GM18951 (cell line): ENCODE measurements around the gene ARHGEF28.

Experiments used
- POLR2A ChIP-seq: IDR thresholded peaks from 4 replicates; pipeline ENCODE4 v1.6.1; 2011; ENCODE audit warnings: mild to moderate bottlenecking; ENCODE audit not compliant: insufficient read length, insufficient read depth; ENCODE audit errors: extremely low read depth
- in situ Hi-C: fragments of 300-500 bp; cut with MboI; formaldehyde crosslinking; loops from one replicate; pipeline ENCODE4 v1.12.0; 2022; ENCODE audit warnings: low sequenced_read_pairs, mixed read lengths, inconsistent platforms; ENCODE audit not compliant: unreplicated experiment

The ARHGEF28 gene

GRCh38 chr5:73780302-73781080 lies 154.5 kb downstream of the ARHGEF28 start:
- in situ Hi-C loops: no loop called here
- no peak for TF ChIP-seq POLR2A

DNA sequence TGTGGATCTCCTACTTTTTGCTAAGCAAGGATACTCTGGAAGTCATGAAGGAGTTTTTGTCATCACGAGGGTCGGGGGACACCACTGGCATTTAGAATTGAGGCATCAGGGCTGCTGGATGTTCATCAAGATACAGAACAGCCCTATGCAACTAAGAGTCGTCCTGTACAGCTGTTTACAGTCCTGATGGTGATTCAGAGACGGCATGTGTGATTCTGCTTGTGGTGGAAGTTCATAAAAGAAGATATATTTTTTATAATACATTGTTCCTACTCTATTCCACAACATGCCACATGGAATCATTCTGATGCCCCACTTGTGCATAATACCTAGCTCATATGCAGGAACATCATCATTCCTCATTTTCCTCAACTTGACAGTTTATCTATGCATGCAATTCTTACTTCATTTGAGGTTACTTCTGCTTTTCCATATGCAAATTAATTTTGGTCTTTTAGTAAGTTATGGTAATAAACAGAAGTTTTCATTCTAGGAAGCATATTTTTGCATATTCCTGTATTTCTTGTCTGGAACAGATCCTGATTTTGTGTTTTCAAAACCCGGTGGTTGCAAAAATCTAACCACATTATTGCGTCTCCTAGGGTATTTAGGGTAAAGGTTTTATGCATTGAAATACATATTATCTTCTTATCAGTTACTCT lies 155.2 kb downstream of the ARHGEF28 start:
- in situ Hi-C loops: no loop called here
- TF ChIP-seq POLR2A: no peak

GRCh38 chr5:73783828-73784227 lies 157.8 kb downstream of the ARHGEF28 start:
- in situ Hi-C loops: no loop called here
- no peak for TF ChIP-seq POLR2A

- in situ Hi-C loops: no loop called here
- no peak for TF ChIP-seq POLR2A
These were observed 160.2 kb downstream of the ARHGEF28 start for GRCh38 chr5:73786043-73786831.

DNA sequence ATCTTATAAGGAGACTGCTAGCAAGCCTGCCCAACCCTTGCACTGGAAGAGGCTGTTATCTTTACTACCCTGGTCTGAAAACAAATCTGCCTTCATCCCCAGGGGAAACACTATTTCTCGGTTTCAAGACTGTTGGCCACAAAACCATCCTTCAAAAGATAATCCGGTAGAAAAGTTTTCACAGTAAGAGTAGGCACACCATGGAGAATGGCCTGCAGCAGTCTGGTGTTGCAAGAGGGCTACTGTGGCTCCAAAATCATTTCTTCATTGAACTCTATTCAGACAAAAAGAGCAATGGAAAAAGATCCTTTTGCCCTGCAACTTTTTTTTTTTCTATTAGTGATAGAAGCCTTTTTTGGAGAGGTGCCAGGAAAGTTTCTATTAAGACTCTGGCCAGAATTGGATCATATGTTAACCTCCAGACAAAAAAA lies 163.9 kb downstream of the ARHGEF28 start:
- in situ Hi-C loops: loop anchor here (5.0 kb wide), 1 partner anchor 198 kb away; no protein-coding TSS in a partner anchor
- no peak for TF ChIP-seq POLR2A

DNA sequence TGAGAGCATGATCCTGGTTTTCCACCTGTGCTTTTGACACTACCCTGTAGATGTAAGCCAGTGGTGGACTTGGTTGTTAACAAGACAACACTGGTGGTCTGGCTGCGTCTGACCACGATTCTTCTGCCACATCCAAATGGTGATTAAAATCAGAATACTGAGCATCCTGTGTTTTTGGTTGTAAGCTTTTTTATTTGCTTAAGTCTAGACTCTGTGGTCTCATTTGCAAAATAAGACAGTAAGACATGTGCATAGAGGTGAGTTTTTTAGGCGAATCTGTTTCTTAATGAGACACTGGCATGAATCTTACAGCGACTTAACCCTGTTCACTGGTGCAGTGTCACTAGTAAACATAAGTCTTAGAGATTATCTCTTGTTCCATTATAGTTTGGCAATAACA lies 165.4 kb downstream of the ARHGEF28 start:
- TF ChIP-seq POLR2A: no peak
- in situ Hi-C loops: loop anchor here (5.0 kb wide), 1 partner anchor 199 kb away; no protein-coding TSS in a partner anchor

- TF ChIP-seq POLR2A: no peak
- in situ Hi-C loops: loop anchor here (5.0 kb wide), 1 partner anchor 201 kb away; no protein-coding TSS in a partner anchor
These were observed 166.8 kb downstream of the ARHGEF28 start for GRCh38 chr5:73792687-73793320.

GRCh38 chr5:73793911-73794310 lies 167.9 kb downstream of the ARHGEF28 start:
- in situ Hi-C loops: loop anchor here (5.0 kb wide), 1 partner anchor 202 kb away; no protein-coding TSS in a partner anchor
- no peak for TF ChIP-seq POLR2A

DNA sequence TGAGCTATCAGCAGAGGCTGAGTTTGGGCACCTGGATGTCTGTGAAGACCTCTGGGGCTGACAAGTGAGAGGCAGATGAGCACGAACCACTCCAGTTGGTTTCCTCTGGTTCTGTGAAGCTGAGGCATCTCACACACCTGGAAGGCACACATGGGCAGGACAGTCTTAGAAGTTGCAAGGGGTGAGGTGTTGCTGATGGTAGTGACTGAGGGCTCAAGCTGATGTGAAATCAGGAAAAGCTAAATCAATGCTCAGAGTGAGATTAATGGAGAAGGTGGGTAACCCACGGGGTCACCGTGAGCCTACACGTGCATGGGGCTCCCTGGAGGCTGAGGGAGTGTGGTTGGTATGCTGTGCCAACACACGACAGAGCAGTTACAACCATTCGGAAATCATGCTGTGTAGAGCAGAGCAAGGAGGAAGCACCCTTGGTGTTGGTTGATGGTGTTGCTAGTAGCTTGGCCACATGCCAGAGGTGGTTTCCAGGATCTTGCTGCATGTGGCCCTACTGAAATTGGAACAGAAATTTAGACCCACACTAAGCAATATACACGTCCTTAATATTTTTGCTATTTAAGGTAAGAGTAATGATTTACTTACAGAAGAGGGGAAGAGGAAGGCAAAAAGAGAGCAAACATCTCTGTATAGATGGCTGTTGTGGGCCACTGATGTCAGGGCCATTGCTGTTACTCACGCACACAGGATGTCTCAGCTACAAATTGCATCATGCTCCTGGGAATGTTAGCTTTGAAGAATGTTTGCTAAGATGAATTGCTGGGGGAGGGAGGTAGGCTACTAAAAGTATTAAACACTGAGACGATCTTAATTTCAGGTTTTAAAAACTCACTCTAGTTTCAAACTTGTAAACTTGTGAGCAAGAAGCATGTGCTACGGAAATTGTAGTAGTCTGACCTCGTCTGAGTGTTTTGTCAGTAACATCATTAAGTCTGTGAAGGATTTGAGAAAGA lies 170.5 kb downstream of the ARHGEF28 start:
- in situ Hi-C loops: no loop called here
- no peak for TF ChIP-seq POLR2A

- no peak for TF ChIP-seq POLR2A
- in situ Hi-C loops: no loop called here
These were observed 171.1 kb downstream of the ARHGEF28 start for GRCh38 chr5:73797132-73797510.

DNA sequence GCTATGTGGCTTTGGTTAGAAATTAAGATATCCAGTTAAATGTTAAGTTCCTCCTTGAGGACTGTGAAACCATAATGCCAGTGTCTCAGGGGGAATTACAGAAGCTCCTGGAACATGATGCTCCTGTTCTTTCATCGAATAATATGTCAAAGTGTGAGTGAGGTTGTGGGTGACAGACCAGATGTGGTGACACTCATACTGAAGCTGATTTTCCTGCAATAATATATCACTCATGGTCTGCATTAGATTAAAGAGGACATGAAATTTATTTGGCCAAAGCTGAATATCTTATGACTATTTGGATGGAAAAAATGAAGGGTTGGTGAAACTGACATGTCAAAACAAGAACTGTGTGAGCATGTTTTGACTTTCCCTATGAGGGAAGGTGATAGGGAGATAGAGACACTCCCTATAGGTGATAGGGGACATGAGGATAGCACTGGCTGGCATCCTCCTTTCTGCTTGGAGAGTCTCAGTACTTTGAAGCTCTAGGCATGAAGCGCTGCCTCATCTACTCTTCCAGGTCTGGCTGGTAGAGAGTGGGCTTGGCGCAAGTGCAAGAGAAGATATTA lies 173.5 kb downstream of the ARHGEF28 start:
- TF ChIP-seq POLR2A: no peak
- in situ Hi-C loops: no loop called here
